ENCODE measurements around the gene UGT1A5.

DNA sequence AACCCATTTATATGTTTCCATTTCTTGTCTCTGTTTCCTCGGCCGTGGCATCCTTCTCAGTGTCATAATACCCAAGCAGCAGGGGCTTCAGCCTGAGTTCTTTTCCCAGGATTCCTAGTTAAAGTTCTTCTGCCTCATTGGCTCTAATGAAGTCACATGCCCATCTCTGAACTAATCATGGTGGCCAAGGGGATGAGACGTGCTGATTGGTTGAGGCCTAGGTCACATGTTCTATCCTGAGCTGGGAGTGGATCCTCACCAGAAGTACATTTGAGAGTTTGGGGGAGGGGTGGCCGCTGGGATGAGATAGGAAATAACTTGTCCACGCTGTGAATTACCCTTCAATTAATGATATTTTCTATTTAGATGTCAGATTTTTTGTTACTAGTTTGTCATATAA lies 3.8 kb upstream of the UGT1A5 start:
- TF ChIP-seq, protein P1, sequence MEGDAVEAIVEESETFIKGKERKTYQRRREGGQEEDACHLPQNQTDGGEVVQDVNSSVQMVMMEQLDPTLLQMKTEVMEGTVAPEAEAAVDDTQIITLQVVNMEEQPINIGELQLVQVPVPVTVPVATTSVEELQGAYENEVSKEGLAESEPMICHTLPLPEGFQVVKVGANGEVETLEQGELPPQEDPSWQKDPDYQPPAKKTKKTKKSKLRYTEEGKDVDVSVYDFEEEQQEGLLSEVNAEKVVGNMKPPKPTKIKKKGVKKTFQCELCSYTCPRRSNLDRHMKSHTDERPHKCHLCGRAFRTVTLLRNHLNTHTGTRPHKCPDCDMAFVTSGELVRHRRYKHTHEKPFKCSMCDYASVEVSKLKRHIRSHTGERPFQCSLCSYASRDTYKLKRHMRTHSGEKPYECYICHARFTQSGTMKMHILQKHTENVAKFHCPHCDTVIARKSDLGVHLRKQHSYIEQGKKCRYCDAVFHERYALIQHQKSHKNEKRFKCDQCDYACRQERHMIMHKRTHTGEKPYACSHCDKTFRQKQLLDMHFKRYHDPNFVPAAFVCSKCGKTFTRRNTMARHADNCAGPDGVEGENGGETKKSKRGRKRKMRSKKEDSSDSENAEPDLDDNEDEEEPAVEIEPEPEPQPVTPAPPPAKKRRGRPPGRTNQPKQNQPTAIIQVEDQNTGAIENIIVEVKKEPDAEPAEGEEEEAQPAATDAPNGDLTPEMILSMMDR (IDR thresholded peaks at IDR 0.05; ENCODE audit: insufficient read depth, low read length, poor library complexity, severe bottlenecking) = no peak
- no peak for TF ChIP-seq EZH2phosphoT487 (conservative IDR thresholded peaks at IDR 0.05; ENCODE audit: low read length)

Measured in SU-DHL-6 (cell line).